ENCODE measurements around the gene CACNA1S. TPM values are rescaled to one million over a fixed set of nuclear protein-coding genes. Genes with fewer than 3 reads are reported as not detected.

The CACNA1S gene
- total RNA-seq, 1 experiment from 2014 or later = not detected

DNA sequence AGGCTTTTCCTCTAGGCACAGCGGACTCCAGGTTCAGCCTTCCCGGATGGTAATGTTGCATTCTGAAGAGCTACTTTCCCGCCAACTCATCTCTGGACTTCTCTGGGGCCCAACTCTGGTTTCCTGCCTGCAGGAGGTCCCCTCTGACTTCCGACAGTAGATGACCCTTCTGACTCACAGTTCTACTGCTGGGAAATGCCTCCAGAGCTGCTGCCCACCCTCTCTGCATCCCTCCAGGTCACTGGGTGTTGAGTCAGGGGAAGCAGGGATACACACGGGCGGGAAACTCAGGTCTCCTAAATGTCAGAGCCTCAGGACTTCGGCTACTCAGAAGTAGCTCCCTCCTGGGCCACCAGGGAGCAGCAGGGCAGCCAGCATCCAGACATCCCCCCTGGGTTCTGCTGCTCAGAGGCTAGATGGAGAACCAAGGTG lies 86.6 kb downstream of the CACNA1S start:
- no peak for ATAC-seq
- Histone ChIP-seq H3K27ac (ENCODE audit: low read length) (no peak overlapping the region), H3K9me3 (ENCODE audit: control insufficient read depth, insufficient read depth, low read depth, low read length) (no peaks in the 10 kb centered on the region), H3K4me1 (ENCODE audit: control insufficient read depth, insufficient read depth, low read length) (no peaks in the 10 kb centered on the region), H3K4me3 (ENCODE audit: low read depth in 2 of 2, low read length in 2 of 2) (no peak overlapping the region), H3K36me3 (ENCODE audit: control insufficient read depth, insufficient read depth, low read length) (no peaks in the 10 kb centered on the region), H3K27me3 (ENCODE audit: control insufficient read depth, insufficient read depth, low read length) (peaks cover 7% of the 10 kb centered on the region; the same call in 1 of the 2 replicates)
- POLR2A ChIA-PET = interaction anchor here (0.6 kb wide), 1 partner anchor 146 kb away, joined by 3 read pairs; no protein-coding TSS in a partner anchor
- intact Hi-C loops (cut with micrococcal nuclease; ENCODE audit: unreplicated experiment) (no loop called here), in situ Hi-C loops (cut with HindIII; ENCODE audit: low pct_unique_long_range_greater_than_20kb, low sequenced_read_pairs) (no loop called here)
- CTCF ChIA-PET = interaction anchor here (0.6 kb wide), 1 partner anchor 504 kb away, joined by 3 read pairs; no protein-coding TSS in a partner anchor
- TF ChIP-seq SIN3A (IDR thresholded peaks at IDR 0.05; ENCODE audit: borderline replicate concordance, insufficient read depth, low read depth, low read length) = no peak
- peak; percentile 53 for TF ChIP-seq CTCF (IDR thresholded peaks at IDR 0.05)
- no peak for DNase-seq (ENCODE audit: low read depth, low spot score)
- BruUV-seq (replicated peaks) = no TSS peak

DNA sequence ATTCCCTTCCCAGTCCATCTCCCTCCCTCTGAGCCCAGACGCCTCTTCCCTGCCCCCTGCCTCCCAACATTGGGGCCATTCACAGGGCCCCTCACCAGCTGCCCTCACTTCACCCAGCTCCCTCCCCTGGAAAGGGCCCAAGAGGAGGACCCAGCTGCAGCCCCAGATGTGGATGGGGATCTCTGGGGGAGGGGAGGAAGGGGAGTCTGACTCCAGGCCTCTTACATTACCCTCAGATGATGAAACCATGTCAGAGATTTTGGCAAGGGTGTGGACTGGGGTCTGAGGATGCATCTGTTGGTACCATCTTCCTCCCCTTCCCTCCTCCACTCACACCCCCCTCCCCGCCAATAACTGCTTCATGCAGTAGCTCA lies 87.6 kb downstream of the CACNA1S start:
- no peaks in the 10 kb centered on the region for H3K4me1 ChIP-seq (ENCODE audit: control insufficient read depth, insufficient read depth, low read length)
- intact Hi-C loops (cut with micrococcal nuclease; ENCODE audit: unreplicated experiment) = no loop called here
- no TSS peak for BruUV-seq (replicated peaks)
- ATAC-seq (no peak), DNase-seq (ENCODE audit: low read depth, low spot score) (no peak)
- in situ Hi-C loops (cut with HindIII; ENCODE audit: low pct_unique_long_range_greater_than_20kb, low sequenced_read_pairs) = no loop called here
- no peak overlapping the region for H3K27ac ChIP-seq (ENCODE audit: low read length)
- TF ChIP-seq REST (IDR thresholded peaks at IDR 0.05; ENCODE audit: insufficient read depth in 1 of 2, low read depth in 2 of 2, low read length in 1 of 2) (no peak), SIN3A (IDR thresholded peaks at IDR 0.05; ENCODE audit: borderline replicate concordance, insufficient read depth, low read depth, low read length) (no peak), TCF7L2 (IDR thresholded peaks at IDR 0.05; ENCODE audit: low read depth, low read length) (no peak), POLR2AphosphoS5 (IDR thresholded peaks at IDR 0.05; ENCODE audit: low read depth, low read length) (no peak), CTCF (IDR thresholded peaks at IDR 0.05) (no peak)
- H3K36me3 ChIP-seq (ENCODE audit: control insufficient read depth, insufficient read depth, low read length) = no peaks in the 10 kb centered on the region
- H3K27me3 ChIP-seq (ENCODE audit: control insufficient read depth, insufficient read depth, low read length) = peaks cover 7% of the 10 kb centered on the region; the same call in 1 of the 2 replicates
- no peak overlapping the region for H3K4me3 ChIP-seq (ENCODE audit: low read depth in 2 of 2, low read length in 2 of 2)
- CTCF ChIA-PET = no interaction called here
- POLR2A ChIA-PET = no interaction called here
- H3K9me3 ChIP-seq (ENCODE audit: control insufficient read depth, insufficient read depth, low read depth, low read length) = no peaks in the 10 kb centered on the region

Measured in Panc1 (cell line).